Omental fat pad (tissue), 4 donors: ENCODE results near the gene PCYT2. TPM values are rescaled to one million over a fixed set of nuclear protein-coding genes. Genes with fewer than 3 reads are reported as not detected.

Experiments
- ATAC-seq: fragments of 150-250 bp; one replicate; pipeline ENCODE4 v1.9.1; 2016; ENCODE audit warnings: mild to moderate bottlenecking, moderate library complexity; ENCODE audit not compliant: low FRiP score
- DNase-seq: peaks from one replicate; pipeline ENCODE4 v3.0.0-alpha.2; 2019; ENCODE audit warnings: low spot score
- CTCF ChIP-seq, 3 donors: fragments of 450-650 bp; IDR thresholded peaks; one replicate each; pipeline ENCODE4 v1.5.1; 2016 to 2017; ENCODE audit warnings: antibody characterized with exemption in 3 of 3, mild to moderate bottlenecking in 3 of 3, moderate library complexity in 2 of 3
- total RNA-seq, 4 donors: library from RNA; depleted of rRNA; stranded (reverse); fragments of >200 nt; gene quantifications; one replicate each; pipeline ENCODE4 v1.1.0, GENCODE V29; 2016

Gene PCYT2
- total RNA-seq, 4 donors from 2014 or later = 36.5 to 64.7 (median 45.5) TPM

GRCh38 chr17:81929253-81930141 is 18.3 kb upstream of the PCYT2 start:
- ATAC-seq (no peak), DNase-seq (no peak)
- TF ChIP-seq CTCF (IDR thresholded peaks at IDR 0.05) = no peak

GRCh38 chr17:81928544-81929252 is 17.5 kb upstream of the PCYT2 start:
- TF ChIP-seq CTCF (IDR thresholded peaks at IDR 0.05) = no peak
- no peak for ATAC-seq
- DNase-seq = no peak

GRCh38 chr17:81927653-81928543 is 16.7 kb upstream of the PCYT2 start, which contains the start of gene MAFG:
Gene MAFG (minus strand): TSS chr17:81927735. CDS start chr17:81923185, 4,550 bp downstream.
- TF ChIP-seq CTCF (IDR thresholded peaks at IDR 0.05) = no peak
- peak; percentile 49 for ATAC-seq
- DNase-seq = peak; percentile 87

GRCh38 chr17:81927152-81927652 is 16.0 kb upstream of the PCYT2 start:
- ATAC-seq (peak; percentile 1), DNase-seq (no peak)
- TF ChIP-seq CTCF (IDR thresholded peaks at IDR 0.05) = no peak

- ATAC-seq (peak; percentile 39), DNase-seq (peak; percentile 60)
- no peak for TF ChIP-seq CTCF (IDR thresholded peaks at IDR 0.05)
Observed at GRCh38 chr17:81926451-81927151, 15.4 kb upstream of the PCYT2 start.
